Left lobe of liver (tissue), 2 donors: ENCODE data around the gene RNF11. TPM values are rescaled to one million over a fixed set of nuclear protein-coding genes. Genes with fewer than 3 reads are reported as not detected.
"Not testable (repeated sequence)": the region's sequence is repeated elsewhere in the genome, so short reads cannot be mapped to it uniquely, and the experiment has no call there.

Source experiments
- ATAC-seq: fragments of 200-7000 bp; cut with Tn5 transposase; one replicate; pipeline ENCODE4 v1.9.1; 2020; ENCODE audit warnings: mild to moderate bottlenecking, moderate library complexity
- DNase-seq: peaks from one replicate; pipeline ENCODE4 v3.0.0-alpha.2; 2020; ENCODE audit warnings: low spot score
- total RNA-seq: library from RNA; stranded (reverse); gene quantifications from one replicate; pipeline ENCODE4 v1.2.1, GENCODE V29; 2021
- donor health status: DM: no; HTN: no; CAD: no; lungs with moderate emphysema.
- donor health status: DM: no; HTN: yes; CAD: no.

RNF11 gene
- total RNA-seq, 1 donor from 2014 or later: 54.7 TPM

DNA sequence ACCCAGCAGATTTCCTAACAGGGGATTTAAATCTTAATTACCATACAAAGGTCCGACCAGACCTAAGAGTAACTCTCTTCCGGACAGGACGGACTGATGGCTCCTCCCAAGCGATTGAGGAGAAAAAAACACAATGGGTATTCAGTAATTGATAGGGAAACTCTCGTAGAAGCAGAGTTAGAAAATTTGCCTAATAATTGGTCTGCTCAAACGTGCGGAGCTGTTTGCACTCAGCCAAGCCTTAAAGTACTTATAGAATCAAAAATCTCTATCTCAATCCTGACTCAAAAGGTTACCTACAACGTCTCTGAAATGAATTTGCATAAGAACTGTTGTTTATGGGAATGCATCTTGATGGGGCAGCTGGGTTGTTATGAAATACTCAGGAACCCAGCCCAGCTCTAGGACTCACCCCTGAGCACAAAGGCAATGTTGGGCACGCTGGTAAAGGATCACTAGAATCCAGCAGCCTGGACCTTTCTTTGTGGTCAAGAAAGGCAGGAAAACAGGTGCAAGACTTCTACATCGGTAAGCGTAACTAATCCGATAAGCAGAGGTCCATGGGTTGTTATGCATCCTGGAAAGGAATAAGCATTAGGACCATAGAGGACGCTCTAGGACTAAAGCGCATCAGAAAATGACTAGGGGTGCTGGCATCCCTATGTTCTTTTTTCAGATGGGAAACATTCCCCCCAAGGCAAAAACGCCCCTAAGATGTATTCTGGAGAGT lies 8.7 kb upstream of the RNF11 start:
- not testable (repeated sequence) for ATAC-seq, DNase-seq

GRCh38 chr1:51228471-51228870 lies 7.6 kb upstream of the RNF11 start:
- DNase-seq, ATAC-seq: not testable (repeated sequence)

- no peak for ATAC-seq
Observed at GRCh38 chr1:51230501-51231078, 5.5 kb upstream of the RNF11 start.

GRCh38 chr1:51231120-51231519 lies 5.0 kb upstream of the RNF11 start:
- ATAC-seq: no peak

More at GRCh38 chr1:51230501-51231078, 5.5 kb upstream of the RNF11 start:
- no peak for DNase-seq

GRCh38 chr1:51231896-51232295 lies 4.2 kb upstream of the RNF11 start:
- DNase-seq (no peak), ATAC-seq (no peak)

More at GRCh38 chr1:51231120-51231519, 5.0 kb upstream of the RNF11 start:
- DNase-seq: no peak

DNA sequence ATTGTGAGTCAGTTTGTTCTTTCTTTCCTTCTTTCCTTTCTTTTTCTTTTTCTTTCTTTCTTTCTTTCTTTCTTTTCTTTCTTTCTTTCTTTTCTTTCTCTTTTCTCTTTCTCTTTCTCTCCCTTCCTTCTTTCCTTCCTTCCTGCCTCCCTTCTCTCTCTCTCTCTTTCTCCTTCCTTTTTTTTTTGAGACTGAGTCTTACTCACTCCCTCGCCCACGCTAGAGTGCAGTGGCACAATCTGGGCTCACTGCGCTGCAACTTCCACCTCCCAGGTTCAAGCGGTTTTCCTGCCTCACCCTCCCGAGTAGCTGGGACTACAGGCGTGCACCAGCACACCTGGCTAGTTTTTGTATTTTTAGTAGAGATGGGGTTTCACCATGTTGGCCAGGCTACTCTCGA lies 1.8 kb upstream of the RNF11 start:
- not testable (repeated sequence) for ATAC-seq, DNase-seq

DNA sequence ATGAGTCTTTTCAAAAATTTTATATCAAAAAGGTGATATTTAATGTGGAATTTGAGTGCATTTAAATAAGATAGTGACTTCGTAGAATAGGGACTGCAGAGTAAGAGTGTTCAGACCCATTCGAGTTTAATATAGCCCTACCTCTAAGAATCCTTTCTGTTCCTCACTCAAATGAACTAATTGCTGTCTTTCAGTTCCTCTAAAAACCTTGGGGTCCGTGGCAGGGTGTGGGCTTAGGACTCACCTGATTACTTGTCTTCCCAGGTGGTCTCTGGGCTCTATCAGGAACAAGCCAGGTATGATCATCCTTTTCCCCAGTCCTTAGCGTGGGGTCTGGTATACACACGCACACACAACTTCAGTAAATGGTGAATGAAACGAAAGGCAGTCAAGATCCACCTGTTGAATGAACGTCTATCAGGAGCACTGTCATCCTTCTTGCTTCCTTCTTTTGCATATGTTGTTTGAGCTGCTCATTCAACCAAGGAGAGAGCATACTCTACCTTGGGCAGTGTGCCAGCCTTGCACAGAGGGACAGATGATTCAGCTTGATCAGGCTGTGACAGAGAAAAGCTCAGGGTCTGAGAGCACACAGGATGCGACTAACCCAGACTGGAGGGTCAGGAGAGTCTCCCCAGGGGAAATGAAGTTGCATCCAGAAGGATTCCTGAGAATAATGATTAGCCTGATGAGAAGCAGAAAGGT lies 1.2 kb upstream of the RNF11 start:
- DNase-seq: peak; percentile 58
- ATAC-seq: no peak

DNA sequence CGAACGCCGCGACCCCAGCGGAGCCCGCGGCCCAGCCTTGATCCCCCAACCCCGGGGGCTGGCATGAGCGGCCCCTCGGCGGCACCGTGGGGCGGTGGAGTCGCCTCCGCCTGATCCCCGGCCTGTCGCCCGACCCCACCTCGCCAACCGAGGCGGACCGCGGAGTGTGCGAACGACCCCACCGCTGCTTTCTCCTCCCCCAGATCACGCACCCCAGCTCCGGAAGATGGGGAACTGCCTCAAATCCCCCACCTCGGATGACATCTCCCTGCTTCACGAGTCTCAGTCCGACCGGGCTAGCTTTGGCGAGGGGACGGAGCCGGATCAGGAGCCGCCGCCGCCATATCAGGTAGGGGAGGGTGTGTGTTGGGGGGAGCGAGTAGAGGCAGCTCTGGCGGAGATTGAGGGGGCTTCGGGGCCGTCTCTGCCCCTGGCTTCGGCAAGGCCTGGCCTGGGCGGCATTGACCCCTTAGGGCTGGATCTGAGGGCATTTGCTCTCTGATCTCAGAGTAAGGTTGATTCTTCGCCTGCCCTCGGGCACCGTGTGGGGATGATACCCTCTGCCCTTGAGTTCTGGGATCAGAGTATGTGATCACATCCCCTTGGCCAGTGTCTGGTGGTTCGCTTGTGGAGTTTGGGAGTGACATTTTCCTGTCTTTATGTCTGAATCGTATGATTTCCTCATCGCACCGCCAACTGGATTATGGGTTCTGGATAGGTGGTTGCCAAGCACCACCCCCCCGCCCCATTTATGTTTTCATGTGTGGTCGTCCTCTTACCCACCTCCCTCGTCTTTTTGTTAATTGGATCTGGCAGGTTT lies 668 bp downstream of the RNF11 start:
- DNase-seq: peak; percentile 62
- ATAC-seq: peak; percentile 42

GRCh38 chr1:51237351-51238033 lies 1.4 kb downstream of the RNF11 start:
- DNase-seq: no peak
- ATAC-seq: no peak

- no peak for DNase-seq
Observed at GRCh38 chr1:51238034-51238403, 1.9 kb downstream of the RNF11 start.

GRCh38 chr1:51240084-51240483 lies 4.0 kb downstream of the RNF11 start:
- DNase-seq (no peak), ATAC-seq (no peak)

More at GRCh38 chr1:51238034-51238403, 1.9 kb downstream of the RNF11 start:
- ATAC-seq: no peak

DNA sequence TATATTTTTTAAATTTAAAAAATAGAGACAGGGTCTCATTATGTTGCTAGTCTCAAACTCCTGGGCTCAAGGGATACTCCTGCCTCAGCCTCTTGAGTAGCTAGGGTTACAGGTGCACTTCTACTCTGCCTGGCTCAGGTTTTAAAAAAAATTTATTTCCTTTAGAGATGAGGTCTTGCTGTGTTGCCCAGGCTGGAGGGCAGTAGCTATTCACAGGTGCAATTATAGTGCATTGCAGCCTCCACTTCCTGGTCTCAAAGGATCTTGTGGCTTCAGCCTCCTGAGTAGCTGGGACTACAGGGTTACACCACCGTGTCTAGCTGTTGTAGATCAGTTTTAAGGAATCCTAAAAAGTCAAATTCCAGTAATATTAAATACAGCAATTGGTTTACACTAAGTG lies 5.0 kb downstream of the RNF11 start:
- ATAC-seq (no peak), DNase-seq (no peak)

GRCh38 chr1:51242546-51242945 lies 6.5 kb downstream of the RNF11 start:
- DNase-seq: no peak
- ATAC-seq: no peak

- DNase-seq: no peak
- ATAC-seq: peak; percentile 11
Observed at GRCh38 chr1:51247022-51247421, 10.9 kb downstream of the RNF11 start.

DNA sequence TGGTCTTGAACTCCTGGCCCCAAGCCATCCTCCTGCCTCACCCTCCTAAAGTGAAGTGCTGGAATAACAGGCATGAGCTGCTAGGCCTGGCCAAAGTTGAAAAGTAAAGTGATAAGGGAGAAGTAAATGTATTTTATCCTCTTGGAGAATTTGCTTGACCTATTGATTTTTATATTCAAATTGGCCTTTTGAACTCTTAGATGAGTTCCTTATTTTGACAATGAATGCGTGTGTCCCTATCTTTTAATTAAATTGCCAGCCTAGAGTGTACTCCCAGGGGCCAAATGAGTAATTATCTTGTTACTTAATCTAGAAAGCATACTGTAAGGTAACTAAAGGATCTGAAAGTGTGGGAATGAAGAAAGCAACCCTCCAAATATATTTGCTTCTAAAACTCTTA lies 11.4 kb downstream of the RNF11 start:
- DNase-seq (no peak), ATAC-seq (peak; percentile 23)

DNA sequence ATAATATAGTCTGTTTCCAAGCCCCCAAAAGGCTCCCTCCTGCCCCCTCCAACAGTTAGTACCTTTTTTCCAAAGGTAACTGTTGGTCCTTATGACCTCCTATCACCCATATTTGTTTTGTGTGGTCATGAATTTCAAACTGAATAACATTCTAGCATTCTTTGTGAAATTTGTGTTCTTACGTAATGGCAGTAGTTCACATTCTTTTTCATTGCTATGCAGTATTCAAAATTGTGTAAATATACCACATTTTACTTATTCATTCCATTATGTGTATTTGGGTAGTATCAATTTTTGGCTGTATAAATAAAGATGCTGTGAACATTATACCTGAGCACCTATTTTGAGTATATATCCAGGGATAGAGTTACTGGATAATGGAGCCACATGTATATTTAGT lies 13.4 kb downstream of the RNF11 start:
- DNase-seq (no peak), ATAC-seq (no peak)

DNA sequence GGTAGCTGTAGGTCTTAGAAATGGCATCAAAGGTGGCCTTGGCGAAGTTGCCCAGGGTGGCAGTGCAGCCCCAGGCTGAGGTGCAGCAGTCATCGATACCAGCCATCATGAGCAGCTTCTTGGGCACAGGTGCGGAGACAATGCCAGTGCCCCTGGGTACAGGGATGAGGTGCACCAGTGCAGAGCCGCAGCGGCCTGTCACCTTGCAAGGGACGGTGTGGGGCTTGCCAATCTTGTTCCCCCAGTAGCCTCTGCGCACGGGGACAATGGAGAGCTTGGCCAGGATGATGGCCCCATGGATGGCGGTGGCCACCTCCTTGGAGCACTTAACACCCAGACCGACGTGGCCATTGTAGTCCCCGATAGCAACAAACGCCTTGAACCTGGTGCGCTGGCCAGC lies 14.7 kb downstream of the RNF11 start:
- ATAC-seq, DNase-seq: not testable (repeated sequence)

DNA sequence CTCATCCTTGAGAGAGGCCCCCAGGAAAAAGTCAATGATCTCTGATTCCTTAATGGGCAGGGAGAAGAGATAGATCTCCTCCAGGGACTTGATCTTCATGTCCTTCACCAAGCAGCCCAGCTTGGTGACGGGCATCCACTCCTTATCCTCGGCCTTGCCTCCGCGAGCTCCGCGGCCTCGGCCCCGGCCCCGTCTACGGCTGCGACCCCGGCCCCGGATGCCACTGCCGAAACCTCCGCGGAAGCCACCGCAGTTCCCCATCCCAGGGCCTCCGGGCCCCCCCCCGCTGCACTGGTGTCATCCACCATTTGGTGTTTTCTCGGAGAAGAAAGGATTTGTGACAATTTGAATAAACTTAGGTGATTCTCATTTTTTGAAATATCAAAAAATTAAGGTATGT lies 15.1 kb downstream of the RNF11 start:
- not testable (repeated sequence) for ATAC-seq, DNase-seq

DNA sequence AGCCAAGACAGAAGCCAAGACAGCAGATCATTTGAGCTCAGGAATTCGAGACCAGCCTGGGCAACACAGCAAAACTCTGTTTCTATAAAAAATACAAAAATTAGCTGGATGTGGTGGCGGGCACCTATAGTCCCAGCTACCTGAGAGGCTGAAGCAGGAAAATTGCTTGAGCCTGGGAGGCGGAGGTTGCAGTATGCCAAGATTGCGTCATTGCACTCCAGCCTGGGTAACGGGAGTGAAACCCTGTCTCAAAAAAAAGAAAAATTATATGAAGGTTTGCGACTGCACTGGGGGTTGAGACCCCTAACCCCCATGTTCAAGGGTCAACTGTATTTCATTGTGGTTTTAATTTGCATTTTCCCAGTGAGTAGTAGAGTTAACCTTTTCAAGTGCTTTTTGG lies 16.3 kb downstream of the RNF11 start:
- DNase-seq (no peak), ATAC-seq (peak; percentile 48)

- DNase-seq (no peak), ATAC-seq (no peak)
Observed at GRCh38 chr1:51253691-51254090, 17.6 kb downstream of the RNF11 start.
